Neural progenitor cell (in vitro differentiated cells): ENCODE data around the gene GALNT17.

ENCODE experiments used
- CTCF ChIP-seq: fragments of 200-600 bp; sonication (generic); IDR thresholded peaks from 2 replicates; pipeline ENCODE4 v1.5.1; 2017; ENCODE audit warnings: antibody characterized with exemption, mild to moderate bottlenecking
- EZH2 ChIP-seq: fragments of 200-600 bp; sonication (generic); IDR thresholded peaks from 2 replicates; pipeline ENCODE4 v1.6.1; 2017; ENCODE audit warnings: antibody characterized with exemption, mild to moderate bottlenecking, moderate library complexity
- EZH2phosphoT487 ChIP-seq: fragments of 200-600 bp; sonication (generic); IDR thresholded peaks from 2 replicates; pipeline ENCODE4 v1.6.1; 2017; ENCODE audit warnings: antibody characterized with exemption

- TF ChIP-seq CTCF (no peak), EZH2phosphoT487 (no peak), EZH2 (no peak)
Measured at GRCh38 chr7:71354716-71355115, 222.8 kb downstream of the GALNT17 start.
